ENCODE data around the gene RIMKLA. TPM values are rescaled to one million over a fixed set of nuclear protein-coding genes. Genes with fewer than 3 reads are reported as not detected.

Gene RIMKLA
- total RNA-seq, 1 donor = not detected

GRCh38 chr1:42431514-42431913 lies 50.9 kb downstream of the RIMKLA start:
- no peaks in the 10 kb centered on the region for H4K20me1 ChIP-seq (ENCODE audit: insufficient read depth, low read length)
- no peaks in the 10 kb centered on the region for H3K36me3 ChIP-seq (ENCODE audit: insufficient read depth, low read length)
- no peak for DNase-seq (ENCODE audit: insufficient read length, low spot score, missing footprints)
- no peaks in the 10 kb centered on the region for H3K79me2 ChIP-seq (ENCODE audit: insufficient read depth, low read length)
- H3K9me3 ChIP-seq (ENCODE audit: low read depth, low read length) = no peaks in the 10 kb centered on the region
- TF ChIP-seq CTCF (IDR thresholded peaks at IDR 0.05; ENCODE audit: extremely low read depth, low read depth, low read length) = no peak
- H3K27me3 ChIP-seq (ENCODE audit: insufficient read depth, low read length) = no peaks in the 10 kb centered on the region
- no peak overlapping the region for H3K27ac ChIP-seq (ENCODE audit: low read depth, low read length)
- H3K4me1 ChIP-seq (ENCODE audit: insufficient read depth, low read length) = peaks cover 6% of the 10 kb centered on the region
- H2AFZ ChIP-seq (ENCODE audit: low read length) = no peak overlapping the region
- H3K4me2 ChIP-seq (ENCODE audit: insufficient read depth, low read length) = no peak overlapping the region
- no peak overlapping the region for H3K4me3 ChIP-seq (ENCODE audit: insufficient read depth, low read length)

GRCh38 chr1:42432714-42433113 lies 52.1 kb downstream of the RIMKLA start:
- Histone ChIP-seq H3K36me3 (ENCODE audit: insufficient read depth, low read length) (no peaks in the 10 kb centered on the region), H3K9me3 (ENCODE audit: low read depth, low read length) (no peaks in the 10 kb centered on the region), H3K79me2 (ENCODE audit: insufficient read depth, low read length) (no peaks in the 10 kb centered on the region), H4K20me1 (ENCODE audit: insufficient read depth, low read length) (no peaks in the 10 kb centered on the region), H3K4me2 (ENCODE audit: insufficient read depth, low read length) (no peak overlapping the region), H3K4me1 (ENCODE audit: insufficient read depth, low read length) (peaks cover 6% of the 10 kb centered on the region), H2AFZ (ENCODE audit: low read length) (no peak overlapping the region), H3K27ac (ENCODE audit: low read depth, low read length) (no peak overlapping the region), H3K27me3 (ENCODE audit: insufficient read depth, low read length) (no peaks in the 10 kb centered on the region), H3K4me3 (ENCODE audit: insufficient read depth, low read length) (no peak overlapping the region)
- DNase-seq (ENCODE audit: insufficient read length, low spot score, missing footprints) = no peak
- TF ChIP-seq CTCF (IDR thresholded peaks at IDR 0.05; ENCODE audit: extremely low read depth, low read depth, low read length) = no peak

- Histone ChIP-seq H3K36me3 (ENCODE audit: insufficient read depth, low read length) (no peaks in the 10 kb centered on the region), H3K4me3 (ENCODE audit: insufficient read depth, low read length) (no peak overlapping the region), H2AFZ (ENCODE audit: low read length) (no peak overlapping the region), H4K20me1 (ENCODE audit: insufficient read depth, low read length) (no peaks in the 10 kb centered on the region), H3K79me2 (ENCODE audit: insufficient read depth, low read length) (no peaks in the 10 kb centered on the region), H3K4me1 (ENCODE audit: insufficient read depth, low read length) (peaks cover 6% of the 10 kb centered on the region), H3K27ac (ENCODE audit: low read depth, low read length) (no peak overlapping the region), H3K27me3 (ENCODE audit: insufficient read depth, low read length) (no peaks in the 10 kb centered on the region), H3K9me3 (ENCODE audit: low read depth, low read length) (no peaks in the 10 kb centered on the region), H3K4me2 (ENCODE audit: insufficient read depth, low read length) (no peak overlapping the region)
- DNase-seq (ENCODE audit: insufficient read length, low spot score, missing footprints) = no peak
- TF ChIP-seq CTCF (IDR thresholded peaks at IDR 0.05; ENCODE audit: extremely low read depth, low read depth, low read length) = no peak
Observed at GRCh38 chr1:42433369-42433768, 52.8 kb downstream of the RIMKLA start.

- no peaks in the 10 kb centered on the region for H4K20me1 ChIP-seq (ENCODE audit: insufficient read depth, low read length)
- no peaks in the 10 kb centered on the region for H3K27me3 ChIP-seq (ENCODE audit: insufficient read depth, low read length)
- no peaks in the 10 kb centered on the region for H3K79me2 ChIP-seq (ENCODE audit: insufficient read depth, low read length)
- DNase-seq (ENCODE audit: insufficient read length, low spot score, missing footprints) = no peak
- H3K4me3 ChIP-seq (ENCODE audit: insufficient read depth, low read length) = no peak overlapping the region
- H3K4me1 ChIP-seq (ENCODE audit: insufficient read depth, low read length) = peaks cover 6% of the 10 kb centered on the region
- H3K27ac ChIP-seq (ENCODE audit: low read depth, low read length) = no peak overlapping the region
- no peaks in the 10 kb centered on the region for H3K9me3 ChIP-seq (ENCODE audit: low read depth, low read length)
- no peaks in the 10 kb centered on the region for H3K36me3 ChIP-seq (ENCODE audit: insufficient read depth, low read length)
- no peak overlapping the region for H3K4me2 ChIP-seq (ENCODE audit: insufficient read depth, low read length)
- no peak for TF ChIP-seq CTCF (IDR thresholded peaks at IDR 0.05; ENCODE audit: extremely low read depth, low read depth, low read length)
- H2AFZ ChIP-seq (ENCODE audit: low read length) = no peak overlapping the region
Observed at GRCh38 chr1:42434340-42434739, 53.7 kb downstream of the RIMKLA start.
